SK-N-SH (cell line): ENCODE measurements around the gene NHLH1. TPM values are rescaled to one million over a fixed set of nuclear protein-coding genes. Genes with fewer than 3 reads are reported as not detected.
A peak's percentile ranks its signal among the peaks of the same experiment; 100 is the strongest.

ENCODE experiments used
- CTCF ChIA-PET: fragments of 300-600, 350-600 bp; formaldehyde crosslinking; extraction: SDS; loops from one replicate; lab custom pipeline; 2021; lab: Yijun Ruan, JAX
- POLR2A ChIA-PET: fragments of 350-600 bp; sonication (Branson Sonifier 250); formaldehyde crosslinking; extraction: SDS; loops from one replicate; lab custom pipeline; 2020; ENCODE audit warnings: antibody characterized with exemption, inconsistent platforms; lab: Yijun Ruan, JAX
- DNase-seq: peaks from one replicate; pipeline ENCODE4 v3.0.0; 2012
- H2AFZ ChIP-seq: fragments of 200-600 bp; sonication (generic); 2 replicates; pipeline ENCODE4 v1.8.1; 2016; ENCODE audit warnings: antibody characterized with exemption, mild to moderate bottlenecking, low read depth
- H3F3A ChIP-seq: fragments of 200-600 bp; sonication (generic); replicated peaks from 2 replicates; pipeline ENCODE3; 2016; ENCODE audit warnings: antibody characterized with exemption, mild to moderate bottlenecking; ENCODE audit not compliant: insufficient read depth
- H3K27ac ChIP-seq, 2 experiments: fragments of 200-500 bp in 1 of 2; fragments of 200-600 bp in 1 of 2; sonication (Bioruptor generic) in 1 of 2; sonication (generic), shearing (Covaris generic) in 1 of 2; 2 replicates each; pipeline versions ENCODE4 v1.5.1 to v1.6.1; 2014 to 2016; ENCODE audit warnings: low read depth in 2 of 2, inconsistent platforms in 1 of 2, low read length in 1 of 2, mild to moderate bottlenecking in 1 of 2, mixed read lengths in 1 of 2
- H3K27me3 ChIP-seq: fragments of 200-600 bp; sonication (generic), shearing (Covaris generic); 2 replicates; pipeline ENCODE4 v1.6.1; 2016; ENCODE audit warnings: mixed run types; ENCODE audit not compliant: insufficient read depth
- H3K36me3 ChIP-seq, 2 experiments: fragments of 200-500 bp in 1 of 2; fragments of 200-600 bp in 1 of 2; sonication (Bioruptor generic) in 1 of 2; sonication (generic) in 1 of 2; replicated peaks in 1 of 2; 2 replicates each; pipeline versions ENCODE3 to v1.5.1; 2014 to 2016; ENCODE audit warnings: low read length in 1 of 2, mild to moderate bottlenecking in 1 of 2; ENCODE audit not compliant: insufficient read depth in 2 of 2, control insufficient read depth in 1 of 2
- H3K4me1 ChIP-seq, 2 experiments: fragments of 200-500 bp in 1 of 2; fragments of 200-600 bp in 1 of 2; sonication (Bioruptor generic) in 1 of 2; sonication (generic), shearing (Covaris generic) in 1 of 2; 2 replicates each; pipeline versions ENCODE4 v1.5.1 to v1.6.1; 2014 to 2016; ENCODE audit warnings: low read depth in 1 of 2, low read length in 1 of 2, mixed run types in 1 of 2; ENCODE audit not compliant: insufficient read depth in 2 of 2, control insufficient read depth in 1 of 2
- H3K4me2 ChIP-seq: fragments of 200-600 bp; sonication (generic), shearing (Covaris generic); 2 replicates; pipeline ENCODE4 v1.6.1; 2017; ENCODE audit warnings: mixed run types
- H3K4me3 ChIP-seq, 2 experiments: fragments of 200-500 bp in 1 of 2; fragments of 200-600 bp in 1 of 2; sonication (Bioruptor generic) in 1 of 2; sonication (generic), shearing (Covaris generic) in 1 of 2; 2 replicates each; pipeline versions ENCODE4 v1.5.1 to v1.8.1; 2014 to 2016; ENCODE audit warnings: low read depth in 2 of 2, inconsistent platforms in 1 of 2, low read length in 1 of 2, mild to moderate bottlenecking in 1 of 2, mixed read lengths in 1 of 2, moderate library complexity in 1 of 2
- H3K79me2 ChIP-seq: fragments of 200-600 bp; sonication (generic); 2 replicates; pipeline ENCODE4 v1.8.1; 2017; ENCODE audit warnings: mild to moderate bottlenecking; ENCODE audit not compliant: insufficient read depth
- H3K9ac ChIP-seq: fragments of 200-600 bp; sonication (generic); 2 replicates; pipeline ENCODE4 v1.6.1; 2017; ENCODE audit warnings: mixed run types
- H3K9me2 ChIP-seq: fragments of 200-600 bp; sonication (generic); 2 replicates; pipeline ENCODE4 v1.6.1; 2017; ENCODE audit warnings: mixed run types
- H3K9me3 ChIP-seq: fragments of 200-600 bp; sonication (generic); 2 replicates; pipeline ENCODE4 v1.6.1; 2017; ENCODE audit warnings: mixed run types, mild to moderate bottlenecking, moderate library complexity
- H4K20me1 ChIP-seq: fragments of 200-600 bp; sonication (generic); 2 replicates; pipeline ENCODE4 v1.6.1; 2017; ENCODE audit warnings: mild to moderate bottlenecking, mixed run types; ENCODE audit not compliant: insufficient read depth
- ELF1 ChIP-seq: IDR thresholded peaks from 2 replicates; pipeline ENCODE4 v1.4.0; 2012
- GABPA ChIP-seq: IDR thresholded peaks from 2 replicates; pipeline ENCODE4 v1.4.0; 2012; ENCODE audit warnings: low read depth, mild to moderate bottlenecking
- MXI1 ChIP-seq: IDR thresholded peaks from 2 replicates; pipeline ENCODE4 v1.6.1; 2012; ENCODE audit warnings: mild to moderate bottlenecking, low read depth, low read length, improper control_type of control experiment
- NFIC ChIP-seq: IDR thresholded peaks from 2 replicates; pipeline ENCODE4 v1.4.0; 2012; ENCODE audit warnings: borderline replicate concordance
- PBX3 ChIP-seq: IDR thresholded peaks from 2 replicates; pipeline ENCODE4; 2012
- POLR2AphosphoS5 ChIP-seq: IDR thresholded peaks from 2 replicates; pipeline ENCODE4 v1.6.1; 2012; ENCODE audit warnings: low read depth, low read length
- RCOR1 ChIP-seq: fragments of 150-350 bp; IDR thresholded peaks from 2 replicates; pipeline ENCODE4 v1.6.1; 2017; ENCODE audit warnings: antibody characterized with exemption, low read length
- RFX5 ChIP-seq: IDR thresholded peaks from 2 replicates; pipeline ENCODE4 v1.6.1; 2012; ENCODE audit warnings: mild to moderate bottlenecking, improper control_type of control experiment, low read length
- SIN3A ChIP-seq: IDR thresholded peaks from 2 replicates; pipeline ENCODE4 v1.6.1; 2012; ENCODE audit warnings: low read depth, mild to moderate bottlenecking, low read length, moderate library complexity, borderline replicate concordance
- SMC3 ChIP-seq: IDR thresholded peaks from 2 replicates; pipeline ENCODE4 v1.6.1; 2012; ENCODE audit warnings: low read depth, low read length, improper control_type of control experiment
- TCF12 ChIP-seq: IDR thresholded peaks from 2 replicates; pipeline ENCODE4 v1.4.0; 2012
- TEAD4 ChIP-seq: IDR thresholded peaks from 2 replicates; pipeline ENCODE4 v1.4.0; 2012; ENCODE audit warnings: mild to moderate bottlenecking, borderline replicate concordance; ENCODE audit not compliant: insufficient read depth
- WGBS: methylation state at CpG from one replicate; pipeline ENCODE4 v1.1.6; 2017; ENCODE audit warnings: low lambda C conversion rate; 5-methylcytosine and 5-hydroxymethylcytosine counted together
- polyA plus RNA-seq, 3 experiments: library from polyadenylated mRNA; depleted of rRNA; stranded (reverse); fragments of >200 nt; gene quantifications; 2 replicates each; pipeline ENCODE4 v1.2.3, GENCODE V29; 2012
- TF ChIP-seq, protein P1 (sequence below): fragments of 150-350 bp; IDR thresholded peaks from 2 replicates; pipeline ENCODE4 v1.6.1; 2017; ENCODE audit warnings: antibody characterized with exemption, low read length, low read depth, borderline replicate concordance

Gene NHLH1
- polyA plus RNA-seq, 1 of the 3 experiments (the other 2 are of a cell fraction): 0.18 TPM

- H3K9me3 ChIP-seq: no peaks in the 10 kb centered on the region
- H3K9me2 ChIP-seq: no peaks in the 10 kb centered on the region
- no peak overlapping the region for H3K27ac ChIP-seq
- no peak for DNase-seq
- H3K9ac ChIP-seq: no peak overlapping the region
- H3F3A ChIP-seq: no peaks in the 10 kb centered on the region
- H3K27me3 ChIP-seq: no peaks in the 10 kb centered on the region
- H3K79me2 ChIP-seq: no peaks in the 10 kb centered on the region
- H3K4me1 ChIP-seq: peaks cover 0 to 9% of the 10 kb centered on the region in 2 experiments; a peak in 2 of 4 replicates
- 60% methylated on average over 6 of the region's 6 CpGs for WGBS
- ChIA-PET POLR2A (no interaction called here), CTCF (interaction anchor here (0.6 to 8.4 kb wide), 7 partner anchors 10 to 368 kb away, joined by 3 to 100 read pairs (median 18); partner anchors contain the start of gene NHLH1)
- no peak overlapping the region for H2AFZ ChIP-seq
- H3K4me3 ChIP-seq: no peak overlapping the region
- H3K36me3 ChIP-seq: no peaks in the 10 kb centered on the region
- no peaks in the 10 kb centered on the region for H4K20me1 ChIP-seq
- no peak overlapping the region for H3K4me2 ChIP-seq
- TF ChIP-seq MXI1 (no peak), GABPA (no peak)
Measured at GRCh38 chr1:160374306-160375110, 7.6 kb downstream of the NHLH1 start.

GRCh38 chr1:160375788-160376524 is 9.1 kb downstream of the NHLH1 start:
- Histone ChIP-seq H2AFZ (no peak overlapping the region; the same call in 1 of the 2 replicates), H4K20me1 (no peaks in the 10 kb centered on the region), H3K9me3 (no peaks in the 10 kb centered on the region), H3K27ac (no peak overlapping the region), H3K4me1 (peaks cover 0 to 9% of the 10 kb centered on the region in 2 experiments; a peak in 2 of 4 replicates), H3K27me3 (no peaks in the 10 kb centered on the region), H3K4me2 (0 out of 2 replicates have a peak overlapping the region, but pooled peaks have one; percentile 11), H3K4me3 (no peak overlapping the region), H3F3A (no peaks in the 10 kb centered on the region), H3K9ac (no peak overlapping the region)
- no peak for DNase-seq
- ChIA-PET CTCF (interaction anchor here (0.6 to 8.4 kb wide), 34 partner anchors 12 to 352 kb away, joined by 3 to 100 read pairs (median 6); partner anchors contain the start of genes IGSF8, NCSTN, NHLH1 and PEX19), POLR2A (interaction anchor here (1.3 kb wide), 1 partner anchor 40 kb away, joined by 3 read pairs; no protein-coding TSS in a partner anchor)
- TF ChIP-seq TCF12: no peak
- no peak for TF ChIP-seq SMC3
- TF ChIP-seq SIN3A: no peak
- TF ChIP-seq RCOR1: no peak
- TF ChIP-seq TEAD4: no peak
- TF ChIP-seq NFIC: no peak
- no peak for TF ChIP-seq PBX3
- TF ChIP-seq, protein P1, sequence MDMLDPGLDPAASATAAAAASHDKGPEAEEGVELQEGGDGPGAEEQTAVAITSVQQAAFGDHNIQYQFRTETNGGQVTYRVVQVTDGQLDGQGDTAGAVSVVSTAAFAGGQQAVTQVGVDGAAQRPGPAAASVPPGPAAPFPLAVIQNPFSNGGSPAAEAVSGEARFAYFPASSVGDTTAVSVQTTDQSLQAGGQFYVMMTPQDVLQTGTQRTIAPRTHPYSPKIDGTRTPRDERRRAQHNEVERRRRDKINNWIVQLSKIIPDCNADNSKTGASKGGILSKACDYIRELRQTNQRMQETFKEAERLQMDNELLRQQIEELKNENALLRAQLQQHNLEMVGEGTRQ: no peak
- no peak for TF ChIP-seq MXI1
- no peak for TF ChIP-seq RFX5
- no peak for TF ChIP-seq POLR2AphosphoS5
- TF ChIP-seq ELF1: no peak
- TF ChIP-seq, all 33 proteins: peak for 0
- no peaks in the 10 kb centered on the region for H3K36me3 ChIP-seq
- 46% methylated on average over 9 of the region's 9 CpGs for WGBS
- H3K79me2 ChIP-seq: no peaks in the 10 kb centered on the region
- no peaks in the 10 kb centered on the region for H3K9me2 ChIP-seq
